ENCODE results near the gene C1QTNF9.

- TF ChIP-seq CTCF (IDR thresholded peaks at IDR 0.05; ENCODE audit: low read depth, low read length, poor library complexity, severe bottlenecking) (no peak), EZH2phosphoT487 (IDR thresholded peaks at IDR 0.05; ENCODE audit: borderline replicate concordance, low read length) (no peak)
Measured at GRCh38 chr13:24355103-24355502, 45.7 kb downstream of the C1QTNF9 start.

Data from DOHH2 (cell line).